Measurements from ENCODE around the gene TERT. TPM values are rescaled to one million over a fixed set of nuclear protein-coding genes. Genes with fewer than 3 reads are reported as not detected.

Gene TERT
- total RNA-seq, 1 donor from 2014 or later, result not detected

GRCh38 chr5:1209896-1210776, 84.7 kb downstream of the TERT start:
- Histone ChIP-seq H3K4me3 (no peak overlapping the region), H3K27me3 (no peaks in the 10 kb centered on the region), H3K4me1 (no peaks in the 10 kb centered on the region), H3K27ac (no peak overlapping the region), H3K9me3 (no peaks in the 10 kb centered on the region), H3K36me3 (no peaks in the 10 kb centered on the region)
- TF ChIP-seq CTCF (IDR thresholded peaks at IDR 0.05), result no peak
- no peak for DNase-seq (ENCODE audit: low spot score in 2 of 2)
- intact Hi-C loops (cut with DNase I), result no loop called here

- no peak for DNase-seq (ENCODE audit: low spot score in 2 of 2)
- H3K27ac ChIP-seq, result no peak overlapping the region
- intact Hi-C loops (cut with DNase I), result no loop called here
- TF ChIP-seq CTCF (IDR thresholded peaks at IDR 0.05), result no peak
- no peaks in the 10 kb centered on the region for H3K27me3 ChIP-seq
- no peaks in the 10 kb centered on the region for H3K9me3 ChIP-seq
- no peak overlapping the region for H3K4me3 ChIP-seq
- H3K4me1 ChIP-seq, result no peaks in the 10 kb centered on the region
- H3K36me3 ChIP-seq, result no peaks in the 10 kb centered on the region
These were observed 85.4 kb downstream of the TERT start for GRCh38 chr5:1209489-1209852.

GRCh38 chr5:1208743-1209488, 86.0 kb downstream of the TERT start:
- H3K4me1 ChIP-seq, result no peaks in the 10 kb centered on the region
- H3K4me3 ChIP-seq, result no peak overlapping the region
- DNase-seq (ENCODE audit: low spot score in 2 of 2), result no peak
- TF ChIP-seq CTCF (IDR thresholded peaks at IDR 0.05), result no peak
- intact Hi-C loops (cut with DNase I), result no loop called here
- no peak overlapping the region for H3K27ac ChIP-seq
- no peaks in the 10 kb centered on the region for H3K9me3 ChIP-seq
- H3K36me3 ChIP-seq, result no peaks in the 10 kb centered on the region
- H3K27me3 ChIP-seq, result no peaks in the 10 kb centered on the region

GRCh38 chr5:1208221-1208742, 86.6 kb downstream of the TERT start:
- H3K4me3 ChIP-seq, result no peak overlapping the region
- no peaks in the 10 kb centered on the region for H3K9me3 ChIP-seq
- no peaks in the 10 kb centered on the region for H3K27me3 ChIP-seq
- no peak overlapping the region for H3K27ac ChIP-seq
- TF ChIP-seq CTCF (IDR thresholded peaks at IDR 0.05), result no peak
- intact Hi-C loops (cut with DNase I), result no loop called here
- H3K36me3 ChIP-seq, result no peaks in the 10 kb centered on the region
- no peak for DNase-seq (ENCODE audit: low spot score in 2 of 2)
- no peaks in the 10 kb centered on the region for H3K4me1 ChIP-seq

- Histone ChIP-seq H3K27ac (no peak overlapping the region), H3K27me3 (no peaks in the 10 kb centered on the region), H3K4me3 (no peak overlapping the region), H3K4me1 (no peaks in the 10 kb centered on the region), H3K9me3 (no peaks in the 10 kb centered on the region), H3K36me3 (no peaks in the 10 kb centered on the region)
- DNase-seq (ENCODE audit: low spot score in 2 of 2), result no peak
- no peak for TF ChIP-seq CTCF (IDR thresholded peaks at IDR 0.05)
- intact Hi-C loops (cut with DNase I), result no loop called here
These were observed 87.3 kb downstream of the TERT start for GRCh38 chr5:1207555-1207954.
